Astrocyte (in vitro differentiated cells and primary cell): Measurements from ENCODE around the gene ESF1.

Experiments
- EZH2 ChIP-seq: IDR thresholded peaks from 2 replicates; pipeline ENCODE4 v1.6.1; 2012; ENCODE audit warnings: mild to moderate bottlenecking, low read length, inconsistent platforms; ENCODE audit not compliant: insufficient read depth
- TF ChIP-seq, protein P1 (sequence below): IDR thresholded peaks from 2 replicates; pipeline ENCODE4 v1.5.1; 2011; ENCODE audit warnings: low read depth, mild to moderate bottlenecking, inconsistent platforms, low read length, moderate library complexity; ENCODE audit not compliant: insufficient read depth

- TF ChIP-seq, protein P1, sequence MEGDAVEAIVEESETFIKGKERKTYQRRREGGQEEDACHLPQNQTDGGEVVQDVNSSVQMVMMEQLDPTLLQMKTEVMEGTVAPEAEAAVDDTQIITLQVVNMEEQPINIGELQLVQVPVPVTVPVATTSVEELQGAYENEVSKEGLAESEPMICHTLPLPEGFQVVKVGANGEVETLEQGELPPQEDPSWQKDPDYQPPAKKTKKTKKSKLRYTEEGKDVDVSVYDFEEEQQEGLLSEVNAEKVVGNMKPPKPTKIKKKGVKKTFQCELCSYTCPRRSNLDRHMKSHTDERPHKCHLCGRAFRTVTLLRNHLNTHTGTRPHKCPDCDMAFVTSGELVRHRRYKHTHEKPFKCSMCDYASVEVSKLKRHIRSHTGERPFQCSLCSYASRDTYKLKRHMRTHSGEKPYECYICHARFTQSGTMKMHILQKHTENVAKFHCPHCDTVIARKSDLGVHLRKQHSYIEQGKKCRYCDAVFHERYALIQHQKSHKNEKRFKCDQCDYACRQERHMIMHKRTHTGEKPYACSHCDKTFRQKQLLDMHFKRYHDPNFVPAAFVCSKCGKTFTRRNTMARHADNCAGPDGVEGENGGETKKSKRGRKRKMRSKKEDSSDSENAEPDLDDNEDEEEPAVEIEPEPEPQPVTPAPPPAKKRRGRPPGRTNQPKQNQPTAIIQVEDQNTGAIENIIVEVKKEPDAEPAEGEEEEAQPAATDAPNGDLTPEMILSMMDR, result no peak
- no peak for TF ChIP-seq EZH2
These were observed 32.0 kb upstream of the ESF1 start for GRCh38 chr20:13816757-13817156.
